Stimulated activated CD8-positive, alpha-beta memory T cell treated with anti-CD3 and anti-CD28 coated beads, Interleukin-15, amount 100 ng/mL, for 48 hours (primary cell): ENCODE measurements around the gene MTA1.
A peak's percentile ranks its signal among the peaks of the same experiment; 100 is the strongest.

Source experiments
- DNase-seq, 2 donors: peaks; one replicate each; pipeline ENCODE4 v3.0.0-alpha.2; 2020; ENCODE audit warnings: low read depth in 2 of 2

Gene MTA1

GRCh38 chr14:105419195-105420091 lies at the start of gene MTA1:
Gene MTA1 (plus strand): TSS chr14:105419827. CDS start chr14:105420036, 209 bp downstream.
- DNase-seq: peak; percentile 30 to 31

- DNase-seq: no peak
Observed at GRCh38 chr14:105374389-105374788, 45.2 kb upstream of the MTA1 start.

GRCh38 chr14:105375635-105376057 lies 44.0 kb upstream of the MTA1 start:
- peak; percentile 44 to 64 for DNase-seq

- DNase-seq: no peak
Observed at GRCh38 chr14:105376521-105377440, 42.8 kb upstream of the MTA1 start.

- DNase-seq: no peak
Observed at GRCh38 chr14:105377555-105378182, 42.0 kb upstream of the MTA1 start.

GRCh38 chr14:105378199-105378598 lies 41.4 kb upstream of the MTA1 start:
- no peak for DNase-seq

GRCh38 chr14:105378873-105379685 lies 40.5 kb upstream of the MTA1 start:
- no peak for DNase-seq

GRCh38 chr14:105379946-105380345 lies 39.7 kb upstream of the MTA1 start:
- DNase-seq: no peak

- no peak for DNase-seq
Observed at GRCh38 chr14:105380756-105381155, 38.9 kb upstream of the MTA1 start.

GRCh38 chr14:105381446-105382342 lies 37.9 kb upstream of the MTA1 start:
- DNase-seq: no peak

GRCh38 chr14:105382343-105383082 lies 37.1 kb upstream of the MTA1 start:
- no peak for DNase-seq

GRCh38 chr14:105383083-105383730 lies 36.4 kb upstream of the MTA1 start:
- DNase-seq: no peak

- DNase-seq: no peak
Observed at GRCh38 chr14:105384041-105384557, 35.5 kb upstream of the MTA1 start.

- DNase-seq: no peak
Observed at GRCh38 chr14:105384605-105385321, 34.9 kb upstream of the MTA1 start.

- no peak for DNase-seq
Observed at GRCh38 chr14:105385322-105385637, 34.3 kb upstream of the MTA1 start.

- DNase-seq: no peak
Observed at GRCh38 chr14:105385698-105386365, 33.8 kb upstream of the MTA1 start.
